Testis (tissue), 2 donors: Measurements from ENCODE around the gene SF3B4.
"Not testable (repeated sequence)": the region's sequence is repeated elsewhere in the genome, so short reads cannot be mapped to it uniquely, and the experiment has no call there.

Experiments used
- CTCF ChIP-seq, 3 experiments: fragments of 450-650 bp in 2 of 3; fragments of 200-600 bp in 1 of 3; sonication (generic) in 1 of 3; IDR thresholded peaks; one replicate each; pipeline ENCODE4 v1.5.1; 2016 to 2019; ENCODE audit warnings: antibody characterized with exemption in 3 of 3, mild to moderate bottlenecking in 2 of 3, moderate library complexity in 1 of 3
- POLR2A ChIP-seq: fragments of 450-650 bp; IDR thresholded peaks from one replicate; pipeline ENCODE4 v1.6.1; 2017; ENCODE audit warnings: antibody characterized with exemption, mild to moderate bottlenecking, moderate library complexity

- not testable (repeated sequence) for TF ChIP-seq POLR2A; CTCF (IDR thresholded peaks at IDR 0.05)
These were observed 41.5 kb downstream of the SF3B4 start for GRCh38 chr1:149886121-149886395.
